B cell (primary cell): Measurements from ENCODE around the gene FUT3.

Experiments used
- EZH2 ChIP-seq: IDR thresholded peaks from 2 replicates; pipeline ENCODE4 v1.6.1; 2012; ENCODE audit warnings: borderline replicate concordance, low read depth, mild to moderate bottlenecking, moderate library complexity, low read length; ENCODE audit not compliant: insufficient read depth, poor library complexity, severe bottlenecking
- TF ChIP-seq, protein P1 (sequence below): fragments of 200-600 bp; IDR thresholded peaks from one replicate; pipeline ENCODE4 v1.8.0; 2022; ENCODE audit warnings: antibody characterized with exemption, mild to moderate bottlenecking

DNA sequence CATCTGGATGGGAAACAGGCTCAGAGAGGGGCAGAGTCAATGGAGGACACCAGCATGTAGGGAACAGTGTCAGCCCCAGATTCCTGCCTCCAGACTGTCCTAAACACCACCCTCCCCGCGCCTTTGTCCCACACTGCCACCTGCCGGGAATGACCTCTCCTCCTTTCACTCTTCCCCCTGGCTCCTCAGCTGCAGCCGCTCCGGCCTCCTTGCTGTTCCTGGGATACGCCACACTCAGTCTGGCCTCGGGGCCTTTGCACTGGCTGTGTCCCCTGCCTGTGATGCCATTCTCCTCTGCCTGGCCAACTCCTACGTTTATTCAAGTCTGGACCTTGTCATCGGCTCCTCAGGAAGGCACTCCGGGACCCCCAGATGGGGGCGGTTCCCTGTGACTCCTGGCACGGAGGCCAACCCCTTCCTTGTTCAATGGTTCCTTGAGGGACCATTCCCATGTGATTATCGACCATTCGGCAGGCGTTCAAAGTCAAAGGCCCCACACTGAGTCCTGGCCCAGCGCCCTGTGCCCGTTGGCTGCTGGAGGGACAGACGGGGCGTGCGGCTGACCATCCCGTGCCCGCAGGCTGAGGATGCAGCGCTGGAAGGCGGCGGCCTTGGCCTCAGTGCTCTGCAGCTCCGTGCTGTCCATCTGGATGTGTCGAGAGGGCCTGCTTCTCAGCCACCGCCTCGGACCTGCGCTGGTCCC is 27.5 kb downstream of the FUT3 start:
- TF ChIP-seq EZH2: no peak
- TF ChIP-seq, protein P1, sequence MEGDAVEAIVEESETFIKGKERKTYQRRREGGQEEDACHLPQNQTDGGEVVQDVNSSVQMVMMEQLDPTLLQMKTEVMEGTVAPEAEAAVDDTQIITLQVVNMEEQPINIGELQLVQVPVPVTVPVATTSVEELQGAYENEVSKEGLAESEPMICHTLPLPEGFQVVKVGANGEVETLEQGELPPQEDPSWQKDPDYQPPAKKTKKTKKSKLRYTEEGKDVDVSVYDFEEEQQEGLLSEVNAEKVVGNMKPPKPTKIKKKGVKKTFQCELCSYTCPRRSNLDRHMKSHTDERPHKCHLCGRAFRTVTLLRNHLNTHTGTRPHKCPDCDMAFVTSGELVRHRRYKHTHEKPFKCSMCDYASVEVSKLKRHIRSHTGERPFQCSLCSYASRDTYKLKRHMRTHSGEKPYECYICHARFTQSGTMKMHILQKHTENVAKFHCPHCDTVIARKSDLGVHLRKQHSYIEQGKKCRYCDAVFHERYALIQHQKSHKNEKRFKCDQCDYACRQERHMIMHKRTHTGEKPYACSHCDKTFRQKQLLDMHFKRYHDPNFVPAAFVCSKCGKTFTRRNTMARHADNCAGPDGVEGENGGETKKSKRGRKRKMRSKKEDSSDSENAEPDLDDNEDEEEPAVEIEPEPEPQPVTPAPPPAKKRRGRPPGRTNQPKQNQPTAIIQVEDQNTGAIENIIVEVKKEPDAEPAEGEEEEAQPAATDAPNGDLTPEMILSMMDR: no peak
